Fibroblast of lung (primary cell): Measurements from ENCODE around the gene RCOR1. TPM values are rescaled to one million over a fixed set of nuclear protein-coding genes. Genes with fewer than 3 reads are reported as not detected.

Experiments used
- DNase-seq, 2 donors: peaks; one replicate each; pipeline versions ENCODE4 v3.0.0 to v3.0.0-alpha.2; 2010; ENCODE audit warnings: low read depth in 2 of 2
- H2AFZ ChIP-seq: 2 replicates; pipeline ENCODE4 v1.5.1; 2012; ENCODE audit warnings: low read length, control low read depth, inconsistent platforms
- H3K27ac ChIP-seq: 2 replicates; pipeline ENCODE4 v1.5.1; 2011; ENCODE audit warnings: low read length, control low read depth; ENCODE audit not compliant: insufficient read depth
- H3K27me3 ChIP-seq: 2 replicates; pipeline ENCODE4 v1.5.1; 2011; ENCODE audit warnings: mild to moderate bottlenecking, low read length; ENCODE audit not compliant: control insufficient read depth, insufficient read depth
- H3K36me3 ChIP-seq: 2 replicates; pipeline ENCODE4 v1.5.1; 2011; ENCODE audit warnings: low read length; ENCODE audit not compliant: control insufficient read depth, insufficient read depth
- H3K4me1 ChIP-seq: 2 replicates; pipeline ENCODE4 v1.5.1; 2011; ENCODE audit warnings: low read length; ENCODE audit not compliant: control insufficient read depth, insufficient read depth; ENCODE audit errors: extremely low read depth
- H3K4me2 ChIP-seq: 2 replicates; pipeline ENCODE4 v1.5.1; 2011; ENCODE audit warnings: low read length, control low read depth; ENCODE audit not compliant: insufficient read depth; ENCODE audit errors: extremely low read depth
- H3K4me3 ChIP-seq, 4 experiments: fragments of 200-600 bp in 1 of 4; sonication (generic) in 1 of 4; replicated peaks in 1 of 4; 2 replicates each; pipeline ENCODE4 v1.5.1; 2011 to 2016; ENCODE audit warnings: low read length in 4 of 4, low read depth in 3 of 4, mild to moderate bottlenecking in 3 of 4, control low read depth in 2 of 4, inconsistent platforms in 1 of 4, mixed read lengths in 1 of 4; ENCODE audit not compliant: insufficient read depth in 1 of 4; ENCODE audit errors: control extremely low read depth in 1 of 4
- H3K79me2 ChIP-seq: 2 replicates; pipeline ENCODE4 v1.5.1; 2012; ENCODE audit warnings: mild to moderate bottlenecking, low read length, inconsistent platforms; ENCODE audit not compliant: control insufficient read depth, insufficient read depth
- H3K9ac ChIP-seq: 2 replicates; pipeline ENCODE4 v1.5.1; 2011; ENCODE audit warnings: mild to moderate bottlenecking, low read length, control low read depth; ENCODE audit not compliant: insufficient read depth
- H3K9me3 ChIP-seq: 2 replicates; pipeline ENCODE4 v1.5.1; 2012; ENCODE audit warnings: low read depth, low read length; ENCODE audit not compliant: control insufficient read depth, insufficient read depth
- H4K20me1 ChIP-seq: 2 replicates; pipeline ENCODE4 v1.5.1; 2011; ENCODE audit warnings: low read length; ENCODE audit not compliant: control insufficient read depth, insufficient read depth; ENCODE audit errors: extremely low read depth
- CTCF ChIP-seq, 2 donors: IDR thresholded peaks in 1 of 2; conservative IDR thresholded peaks in 1 of 2; 1 replicate in 1 of 2; 2 replicates in 1 of 2; pipeline ENCODE4 v1.5.1; 2011 to 2012; ENCODE audit warnings: low read length in 2 of 2, control low read depth in 1 of 2, inconsistent platforms in 1 of 2, low read depth in 1 of 2, mild to moderate bottlenecking in 1 of 2
- EZH2 ChIP-seq: IDR thresholded peaks from 2 replicates; pipeline ENCODE4 v1.5.1; 2012; ENCODE audit warnings: low read length, control low read depth, mild to moderate bottlenecking; ENCODE audit errors: missing control alignments
- polyA plus RNA-seq, 2 donors: library from polyadenylated mRNA; depleted of rRNA in 1 of 2; stranded (reverse) in 1 of 2; unstranded in 1 of 2; fragments of >200 nt; gene quantifications; 2 replicates each; pipeline ENCODE4 v1.2.1, GENCODE V29; 2011 to 2012; ENCODE audit warnings: missing spikeins in 1 of 2
- total RNA-seq: library from RNA; depleted of rRNA; stranded (reverse); fragments of >200 nt; gene quantifications from 2 replicates; pipeline ENCODE4 v1.2.1, GENCODE V29; 2014

RCOR1 gene
- total and polyA plus RNA-seq, 2 donors (not counting 1 experiment from before 2014, with no cell fraction given), result 11.4 to 19.6 TPM

DNA sequence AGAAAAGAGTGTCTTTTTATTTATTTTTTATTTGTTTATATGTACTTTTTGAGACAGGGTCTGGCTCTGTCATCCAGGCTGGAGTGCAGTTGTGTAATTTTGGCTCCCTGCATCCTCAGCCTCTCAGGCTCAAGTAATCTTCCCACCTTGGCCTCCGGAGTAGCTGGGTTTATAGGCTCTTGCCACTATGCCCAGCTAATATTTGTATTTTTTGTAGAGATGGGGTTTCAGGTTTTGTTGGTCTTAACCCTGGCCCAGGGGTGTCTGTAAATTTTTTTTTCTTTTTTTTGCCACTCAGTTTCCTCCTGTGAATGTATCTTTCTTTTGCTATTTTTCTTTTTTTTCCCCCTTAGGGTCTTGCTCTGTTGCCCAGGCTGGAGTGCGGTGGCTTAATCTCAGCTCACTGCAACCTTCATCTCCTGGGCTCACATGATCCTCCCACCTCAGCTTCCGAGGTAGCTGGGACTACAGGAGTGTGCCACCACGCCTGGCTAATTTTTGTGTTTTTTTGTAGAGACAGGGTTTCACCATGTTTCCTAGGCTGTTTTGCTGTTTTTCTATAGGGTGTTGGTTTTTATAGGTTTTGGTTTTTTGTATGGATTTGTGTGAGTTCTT is 11.0 kb downstream of the RCOR1 start:
- Histone ChIP-seq H3K9me3 (no peaks in the 10 kb centered on the region), H3K79me2 (peaks cover 47% of the 10 kb centered on the region), H3K36me3 (no peaks in the 10 kb centered on the region), H3K4me2 (no peak overlapping the region), H3K27me3 (no peaks in the 10 kb centered on the region), H3K27ac (no peak overlapping the region), H3K9ac (no peak overlapping the region), H4K20me1 (no peaks in the 10 kb centered on the region), H2AFZ (no peak overlapping the region), H3K4me3 (no peak overlapping the region), H3K4me1 (no peaks in the 10 kb centered on the region)
- no peak for TF ChIP-seq EZH2
- TF ChIP-seq CTCF (conservative IDR thresholded peaks at IDR 0.05 in 1 of 2, IDR thresholded peaks at IDR 0.05 in 1 of 2; ENCODE audit: low read depth in 1 of 2, low read length in 2 of 2), result no peak
- no peak for DNase-seq

DNA sequence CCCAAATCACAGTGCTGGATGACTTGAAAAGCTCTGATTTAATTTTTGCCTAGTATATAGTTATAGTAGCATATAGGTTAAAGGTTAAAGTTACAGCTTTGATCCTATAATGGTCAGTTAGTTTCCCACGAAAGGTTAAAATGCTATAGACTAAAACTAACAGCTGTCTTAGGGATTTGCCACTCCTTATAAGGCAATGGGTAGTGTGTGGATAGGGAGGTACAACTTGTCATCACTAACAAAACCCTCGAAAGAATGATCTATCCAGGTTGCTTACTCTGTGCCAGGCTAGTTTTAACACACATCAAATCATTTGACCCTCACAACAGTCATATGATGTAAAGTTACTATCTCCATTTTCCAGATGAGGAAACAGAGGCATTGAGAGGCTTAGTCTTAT is 11.7 kb downstream of the RCOR1 start:
- H3K36me3 ChIP-seq, result no peaks in the 10 kb centered on the region
- H3K4me2 ChIP-seq, result no peak overlapping the region
- H3K4me1 ChIP-seq, result no peaks in the 10 kb centered on the region
- no peaks in the 10 kb centered on the region for H4K20me1 ChIP-seq
- H3K9me3 ChIP-seq, result no peaks in the 10 kb centered on the region
- no peaks in the 10 kb centered on the region for H3K27me3 ChIP-seq
- H2AFZ ChIP-seq, result no peak overlapping the region
- no peak for DNase-seq
- TF ChIP-seq EZH2 (no peak), CTCF (conservative IDR thresholded peaks at IDR 0.05 in 1 of 2, IDR thresholded peaks at IDR 0.05 in 1 of 2; ENCODE audit: low read depth in 1 of 2, low read length in 2 of 2) (no peak)
- no peak overlapping the region for H3K4me3 ChIP-seq
- H3K9ac ChIP-seq, result no peak overlapping the region
- peaks cover 46% of the 10 kb centered on the region for H3K79me2 ChIP-seq
- H3K27ac ChIP-seq, result no peak overlapping the region

DNA sequence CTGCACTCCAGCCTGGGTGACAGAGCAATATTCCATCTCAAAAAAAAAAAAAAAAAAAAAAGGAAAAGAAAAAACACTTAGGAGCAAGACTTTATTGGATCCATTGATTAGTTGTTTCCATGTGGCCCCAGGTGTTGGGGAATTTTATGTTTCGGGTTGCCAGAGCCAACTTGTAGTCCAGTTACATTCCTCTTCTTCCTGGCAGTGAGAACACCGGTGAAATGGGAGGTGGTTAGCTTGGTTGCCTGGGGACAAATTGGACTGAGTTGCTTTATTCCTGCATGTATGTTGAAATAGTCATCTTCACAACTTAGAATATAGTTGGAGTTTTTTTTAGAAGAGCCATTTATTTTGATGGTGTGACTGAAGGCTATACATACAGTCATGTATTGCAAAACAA is 12.6 kb downstream of the RCOR1 start:
- no peaks in the 10 kb centered on the region for H3K27me3 ChIP-seq
- H3K9me3 ChIP-seq, result no peaks in the 10 kb centered on the region
- no peaks in the 10 kb centered on the region for H3K4me1 ChIP-seq
- H3K9ac ChIP-seq, result no peak overlapping the region
- no peak overlapping the region for H3K4me2 ChIP-seq
- no peak overlapping the region for H2AFZ ChIP-seq
- H3K4me3 ChIP-seq, result no peak overlapping the region
- no peaks in the 10 kb centered on the region for H3K36me3 ChIP-seq
- peaks cover 46% of the 10 kb centered on the region for H3K79me2 ChIP-seq
- no peak for DNase-seq
- H3K27ac ChIP-seq, result no peak overlapping the region
- TF ChIP-seq EZH2, result no peak
- TF ChIP-seq CTCF (conservative IDR thresholded peaks at IDR 0.05 in 1 of 2, IDR thresholded peaks at IDR 0.05 in 1 of 2; ENCODE audit: low read depth in 1 of 2, low read length in 2 of 2), result no peak
- no peaks in the 10 kb centered on the region for H4K20me1 ChIP-seq
